ENCODE data around the gene FCGR1A. TPM values are rescaled to one million over a fixed set of nuclear protein-coding genes. Genes with fewer than 3 reads are reported as not detected.

FCGR1A gene
- total RNA-seq (2022; extraction: Qiagen RNA extraction; ENCODE audit: low read depth) = not detected in 5 replicates

DNA sequence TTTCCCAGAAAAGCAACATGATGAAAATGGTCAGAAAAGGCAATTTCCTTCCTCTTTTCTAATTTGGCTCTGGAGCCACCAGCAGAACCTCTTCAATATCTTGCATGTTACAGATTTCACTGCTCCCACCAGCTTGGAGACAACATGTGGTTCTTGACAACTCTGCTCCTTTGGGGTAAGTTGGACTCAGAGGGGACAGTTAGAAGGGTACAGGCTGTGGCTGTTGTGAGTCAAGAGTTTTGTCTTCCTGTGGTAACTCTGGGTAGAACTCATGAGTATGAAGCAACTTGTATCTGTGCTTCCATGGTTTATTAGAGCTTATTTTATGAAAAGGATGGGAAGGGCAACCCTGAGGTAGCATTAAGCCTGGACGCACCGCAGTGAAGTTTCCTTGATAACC lies at the start of gene FCGR1A:
FCGR1A (plus strand) TSS at position 95 of the 400 bp plus-strand sequence; CDS start at position 145, 50 bp downstream.

Other genes starting within 250 kb of the FCGR1A start
- not detected in 5 replicates for gene PPIAL4C, start 198.8 kb upstream of the FCGR1A start, total RNA-seq (2022; extraction: Qiagen RNA extraction; ENCODE audit: low read depth)
- gene BOLA1, start 116.9 kb downstream of the FCGR1A start, total RNA-seq (2022; extraction: Qiagen RNA extraction; ENCODE audit: low read depth) = 16.4 to 28.3 TPM (median 24.5 TPM) in 5 replicates
- gene SV2A, start 135.2 kb downstream of the FCGR1A start, total RNA-seq (2022; extraction: Qiagen RNA extraction; ENCODE audit: low read depth) = 0.06 to 0.14 TPM (median 0.11 TPM) in 5 replicates
- 125 to 137 TPM (median 133 TPM) in 5 replicates for gene SF3B4, start 145.1 kb downstream of the FCGR1A start, total RNA-seq (2022; extraction: Qiagen RNA extraction; ENCODE audit: low read depth)
- gene MTMR11, start 154.2 kb downstream of the FCGR1A start, total RNA-seq (2022; extraction: Qiagen RNA extraction; ENCODE audit: low read depth) = 7.2 to 11.6 TPM (median 9.5 TPM) in 5 replicates
- gene OTUD7B, start 228.0 kb downstream of the FCGR1A start, total RNA-seq (2022; extraction: Qiagen RNA extraction; ENCODE audit: low read depth) = 9.5 to 13.0 TPM (median 11.8 TPM) in 5 replicates

Data from A549 treated with CpdA at 1 μM for 4 hours (cell line).